GM23338 (cell line): ENCODE results near the gene LGALS9B.
"Not testable (repeated sequence)": the region's sequence is repeated elsewhere in the genome, so short reads cannot be mapped to it uniquely, and the experiment has no call there.

Experiments used
- EZH2 ChIP-seq: fragments of 200-600 bp; sonication (generic); IDR thresholded peaks from one replicate; pipeline ENCODE4 v1.8.0; 2017; ENCODE audit warnings: antibody characterized with exemption, mild to moderate bottlenecking, low read depth; ENCODE audit not compliant: unreplicated experiment
- EZH2phosphoT487 ChIP-seq: fragments of 200-600 bp; sonication (generic); IDR thresholded peaks from one replicate; pipeline ENCODE4 v1.8.1; 2018; ENCODE audit warnings: antibody characterized with exemption; ENCODE audit not compliant: unreplicated experiment
- JUNB ChIP-seq: IDR thresholded peaks from one replicate; pipeline ENCODE4 v1.6.1; 2016; ENCODE audit warnings: antibody characterized with exemption; ENCODE audit not compliant: unreplicated experiment
- POLR2AphosphoS5 ChIP-seq: IDR thresholded peaks from 2 replicates; pipeline ENCODE4 v1.6.1; 2016; ENCODE audit warnings: antibody characterized with exemption, low read depth
- ZNF114 ChIP-seq: fragments of 250-450 bp; sonication (Bioruptor Pico); IDR thresholded peaks from 2 replicates; pipeline ENCODE4 v1.5.0; 2020; ENCODE audit warnings: mild to moderate bottlenecking, moderate library complexity
- ZNF331 ChIP-seq: fragments of 250-450 bp; sonication (Bioruptor Pico); IDR thresholded peaks from 2 replicates; pipeline ENCODE4 v1.5.0; 2020; ENCODE audit warnings: low read depth, mild to moderate bottlenecking, moderate library complexity
- TF ChIP-seq, protein P1 (sequence below), 2 experiments: fragments of 200-600 bp in 1 of 2; sonication (generic) in 1 of 2; conservative IDR thresholded peaks; 2 replicates each; pipeline versions ENCODE4 v1.5.1 to v1.6.1; 2016 to 2017; ENCODE audit warnings: antibody characterized with exemption in 2 of 2, low read depth in 2 of 2, mild to moderate bottlenecking in 2 of 2, moderate library complexity in 1 of 2
- TF ChIP-seq, protein P2 (sequence below): IDR thresholded peaks from one replicate; pipeline ENCODE4 v1.6.1; 2018; ENCODE audit warnings: antibody characterized with exemption; ENCODE audit not compliant: unreplicated experiment

GRCh38 chr17:20479889-20480591, 12.7 kb upstream of the LGALS9B start:
- TF ChIP-seq, protein P1, sequence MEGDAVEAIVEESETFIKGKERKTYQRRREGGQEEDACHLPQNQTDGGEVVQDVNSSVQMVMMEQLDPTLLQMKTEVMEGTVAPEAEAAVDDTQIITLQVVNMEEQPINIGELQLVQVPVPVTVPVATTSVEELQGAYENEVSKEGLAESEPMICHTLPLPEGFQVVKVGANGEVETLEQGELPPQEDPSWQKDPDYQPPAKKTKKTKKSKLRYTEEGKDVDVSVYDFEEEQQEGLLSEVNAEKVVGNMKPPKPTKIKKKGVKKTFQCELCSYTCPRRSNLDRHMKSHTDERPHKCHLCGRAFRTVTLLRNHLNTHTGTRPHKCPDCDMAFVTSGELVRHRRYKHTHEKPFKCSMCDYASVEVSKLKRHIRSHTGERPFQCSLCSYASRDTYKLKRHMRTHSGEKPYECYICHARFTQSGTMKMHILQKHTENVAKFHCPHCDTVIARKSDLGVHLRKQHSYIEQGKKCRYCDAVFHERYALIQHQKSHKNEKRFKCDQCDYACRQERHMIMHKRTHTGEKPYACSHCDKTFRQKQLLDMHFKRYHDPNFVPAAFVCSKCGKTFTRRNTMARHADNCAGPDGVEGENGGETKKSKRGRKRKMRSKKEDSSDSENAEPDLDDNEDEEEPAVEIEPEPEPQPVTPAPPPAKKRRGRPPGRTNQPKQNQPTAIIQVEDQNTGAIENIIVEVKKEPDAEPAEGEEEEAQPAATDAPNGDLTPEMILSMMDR (conservative IDR thresholded peaks at IDR 0.05; ENCODE audit: low read depth in 2 of 2) = not testable (repeated sequence)
- not testable (repeated sequence) for TF ChIP-seq POLR2AphosphoS5; EZH2phosphoT487; EZH2; ZNF331 (CRISPR knock-in tag); JUNB; ZNF114
- TF ChIP-seq, protein P2, sequence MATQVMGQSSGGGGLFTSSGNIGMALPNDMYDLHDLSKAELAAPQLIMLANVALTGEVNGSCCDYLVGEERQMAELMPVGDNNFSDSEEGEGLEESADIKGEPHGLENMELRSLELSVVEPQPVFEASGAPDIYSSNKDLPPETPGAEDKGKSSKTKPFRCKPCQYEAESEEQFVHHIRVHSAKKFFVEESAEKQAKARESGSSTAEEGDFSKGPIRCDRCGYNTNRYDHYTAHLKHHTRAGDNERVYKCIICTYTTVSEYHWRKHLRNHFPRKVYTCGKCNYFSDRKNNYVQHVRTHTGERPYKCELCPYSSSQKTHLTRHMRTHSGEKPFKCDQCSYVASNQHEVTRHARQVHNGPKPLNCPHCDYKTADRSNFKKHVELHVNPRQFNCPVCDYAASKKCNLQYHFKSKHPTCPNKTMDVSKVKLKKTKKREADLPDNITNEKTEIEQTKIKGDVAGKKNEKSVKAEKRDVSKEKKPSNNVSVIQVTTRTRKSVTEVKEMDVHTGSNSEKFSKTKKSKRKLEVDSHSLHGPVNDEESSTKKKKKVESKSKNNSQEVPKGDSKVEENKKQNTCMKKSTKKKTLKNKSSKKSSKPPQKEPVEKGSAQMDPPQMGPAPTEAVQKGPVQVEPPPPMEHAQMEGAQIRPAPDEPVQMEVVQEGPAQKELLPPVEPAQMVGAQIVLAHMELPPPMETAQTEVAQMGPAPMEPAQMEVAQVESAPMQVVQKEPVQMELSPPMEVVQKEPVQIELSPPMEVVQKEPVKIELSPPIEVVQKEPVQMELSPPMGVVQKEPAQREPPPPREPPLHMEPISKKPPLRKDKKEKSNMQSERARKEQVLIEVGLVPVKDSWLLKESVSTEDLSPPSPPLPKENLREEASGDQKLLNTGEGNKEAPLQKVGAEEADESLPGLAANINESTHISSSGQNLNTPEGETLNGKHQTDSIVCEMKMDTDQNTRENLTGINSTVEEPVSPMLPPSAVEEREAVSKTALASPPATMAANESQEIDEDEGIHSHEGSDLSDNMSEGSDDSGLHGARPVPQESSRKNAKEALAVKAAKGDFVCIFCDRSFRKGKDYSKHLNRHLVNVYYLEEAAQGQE = not testable (repeated sequence)
